HG02938 (cell line): ENCODE data around the gene ROGDI.

Experiments used
- ATAC-seq: cut with Tn5 transposase; IDR thresholded peaks from one replicate; pipeline ENCODE4 v1.9.1; 2021; ENCODE audit warnings: mild to moderate bottlenecking, moderate library complexity; ENCODE audit not compliant: unreplicated experiment

Gene ROGDI, protein sequence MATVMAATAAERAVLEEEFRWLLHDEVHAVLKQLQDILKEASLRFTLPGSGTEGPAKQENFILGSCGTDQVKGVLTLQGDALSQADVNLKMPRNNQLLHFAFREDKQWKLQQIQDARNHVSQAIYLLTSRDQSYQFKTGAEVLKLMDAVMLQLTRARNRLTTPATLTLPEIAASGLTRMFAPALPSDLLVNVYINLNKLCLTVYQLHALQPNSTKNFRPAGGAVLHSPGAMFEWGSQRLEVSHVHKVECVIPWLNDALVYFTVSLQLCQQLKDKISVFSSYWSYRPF

DNA sequence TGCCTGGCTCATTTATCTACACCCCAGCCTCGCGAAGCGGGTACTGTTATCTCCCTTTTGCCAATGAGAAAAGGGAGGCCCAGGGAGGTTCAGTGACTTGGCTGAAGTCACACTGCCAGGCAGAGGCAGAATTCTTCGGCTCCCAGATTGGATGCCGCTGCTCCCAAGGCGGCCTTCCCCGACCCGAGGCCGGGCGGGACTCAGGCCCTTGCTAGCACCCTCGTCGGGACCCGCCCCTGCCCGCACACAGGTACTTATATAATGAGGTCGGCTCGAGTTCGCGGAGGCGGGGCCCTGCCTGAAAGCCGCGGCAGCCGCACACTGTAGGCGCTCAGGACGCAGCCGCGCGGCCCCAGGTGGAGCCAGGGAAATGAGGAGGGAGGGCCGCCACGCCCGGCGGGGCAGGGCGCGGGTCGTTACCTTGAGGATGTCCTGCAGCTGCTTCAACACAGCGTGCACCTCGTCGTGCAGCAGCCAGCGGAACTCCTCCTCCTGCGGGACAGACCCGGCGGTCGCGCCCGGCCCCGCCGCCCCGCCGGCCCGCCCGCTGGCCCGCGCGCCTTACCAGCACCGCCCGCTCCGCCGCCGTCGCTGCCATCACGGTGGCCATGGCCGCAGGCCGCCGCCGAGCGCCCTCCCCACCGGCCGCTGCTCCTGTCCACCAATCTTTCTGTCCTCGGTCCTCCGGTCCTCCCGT lies at the start of gene ROGDI:
Gene ROGDI (minus strand): TSS at position 672 of the 697 bp plus-strand sequence. CDS start 62 bp downstream, at position 610.
- peak; percentile 51 for ATAC-seq

DNA sequence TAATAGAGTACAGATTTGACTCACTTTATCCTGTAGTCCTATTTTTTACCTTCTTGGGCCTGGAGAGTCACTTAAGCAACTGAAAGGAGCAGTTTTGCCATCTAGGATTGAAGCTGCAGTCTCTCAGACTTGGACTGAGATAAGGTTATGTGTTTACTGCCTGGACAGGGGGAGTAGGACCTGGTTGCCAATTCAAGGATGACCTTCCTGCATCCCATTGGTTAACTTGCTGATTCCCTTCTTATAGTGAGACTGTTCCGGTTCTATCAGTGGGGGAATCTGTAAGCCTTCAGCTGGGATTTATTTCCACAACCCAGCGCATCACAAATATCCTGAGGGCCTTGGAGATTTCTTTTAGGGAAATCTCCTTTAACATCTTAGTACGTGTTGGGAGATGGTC lies 47.8 kb upstream of the ROGDI start:
- no peak for ATAC-seq

DNA sequence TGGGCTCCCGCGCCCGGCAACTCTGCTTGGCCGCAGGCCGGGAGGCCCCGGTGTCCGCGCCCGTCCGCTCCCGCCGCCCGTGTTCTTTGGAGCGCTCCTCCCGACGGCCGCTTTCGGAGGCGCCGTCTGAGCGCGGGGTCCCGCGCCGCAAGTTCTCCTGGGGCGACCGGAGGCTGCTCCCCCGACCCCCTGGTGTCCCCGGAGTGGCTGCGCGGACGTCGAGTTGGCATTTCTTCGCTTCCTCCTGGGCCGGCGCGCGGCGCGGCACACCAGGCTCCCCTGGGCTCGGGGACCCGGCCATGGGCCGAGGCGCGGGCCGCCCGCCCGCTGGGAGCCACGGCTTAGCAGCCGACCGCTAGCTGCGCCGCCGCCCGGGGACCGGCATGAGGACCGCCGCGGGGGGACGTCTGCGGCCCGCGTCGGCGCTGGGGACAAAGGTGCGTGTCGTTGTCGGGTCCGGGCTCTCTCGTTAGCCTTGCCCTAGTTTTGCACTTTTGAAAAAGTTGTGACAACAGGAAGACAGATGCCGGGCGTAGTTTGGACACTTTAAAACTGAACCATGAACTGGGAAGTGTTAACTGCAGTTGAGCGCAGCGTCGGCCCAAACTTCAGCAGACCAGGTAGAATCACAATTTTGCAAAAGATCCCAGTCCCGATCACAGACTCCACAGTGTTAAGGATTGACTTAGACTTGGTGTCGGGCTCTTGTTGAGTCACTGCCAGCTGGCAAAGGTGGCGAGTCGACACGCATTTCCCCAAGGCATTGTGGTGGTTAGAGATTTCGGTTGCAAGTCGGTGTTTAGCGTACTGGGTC lies 45.5 kb upstream of the ROGDI start:
- peak; percentile 21 for ATAC-seq

DNA sequence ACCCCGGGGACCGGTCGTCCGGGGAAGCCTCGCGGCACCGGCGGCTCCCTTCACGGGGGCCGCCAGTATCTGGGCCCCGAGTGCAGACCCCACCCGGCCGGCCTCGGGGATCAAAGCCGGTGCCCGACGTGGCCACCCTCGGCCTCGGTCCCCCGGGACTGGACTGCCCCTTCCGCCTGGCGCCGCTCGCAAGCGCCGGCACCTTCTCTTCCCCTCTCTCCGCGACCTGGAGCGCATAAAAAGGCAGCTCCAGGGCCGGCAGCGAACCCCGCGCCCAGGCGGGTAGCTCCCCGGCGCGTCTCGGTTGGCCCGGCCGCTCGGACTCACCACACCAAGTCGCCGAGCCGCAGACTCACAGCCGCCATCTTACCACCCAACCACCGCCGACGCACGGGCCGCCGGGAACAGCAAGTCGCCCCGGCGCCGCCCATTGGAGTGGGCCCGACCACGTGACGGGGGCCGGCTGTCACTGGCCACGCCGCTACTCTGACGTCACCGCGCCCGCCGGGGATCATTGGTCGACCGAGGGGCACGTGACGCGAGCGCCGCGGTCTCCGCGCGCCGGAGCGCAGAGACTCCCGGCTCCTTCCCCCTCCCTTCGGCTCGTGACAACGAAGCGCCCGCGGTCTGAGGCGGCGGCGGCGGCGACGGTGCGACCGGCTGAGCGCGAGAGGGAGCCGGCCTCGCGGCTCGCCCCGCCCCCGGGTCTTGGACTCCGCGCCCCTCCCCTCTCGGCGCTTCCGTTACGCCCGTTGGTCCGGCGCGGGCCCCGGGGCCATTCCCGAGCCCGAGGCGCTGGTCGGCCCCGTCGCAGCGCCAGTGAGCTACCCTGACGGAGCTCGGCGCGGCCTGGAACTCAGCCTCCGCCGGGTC lies 44.7 kb upstream of the ROGDI start, which contains the start of the genes GLYR1 and UBN1:
Gene GLYR1 (minus strand): TSS at position 388 of the 873 bp plus-strand sequence. CDS start 23 bp downstream, at position 365.
Gene UBN1 (plus strand): TSS at position 581 of the 873 bp plus-strand sequence. CDS start 5,437 bp downstream, outside the sequence.
- ATAC-seq, result peak; percentile 79

DNA sequence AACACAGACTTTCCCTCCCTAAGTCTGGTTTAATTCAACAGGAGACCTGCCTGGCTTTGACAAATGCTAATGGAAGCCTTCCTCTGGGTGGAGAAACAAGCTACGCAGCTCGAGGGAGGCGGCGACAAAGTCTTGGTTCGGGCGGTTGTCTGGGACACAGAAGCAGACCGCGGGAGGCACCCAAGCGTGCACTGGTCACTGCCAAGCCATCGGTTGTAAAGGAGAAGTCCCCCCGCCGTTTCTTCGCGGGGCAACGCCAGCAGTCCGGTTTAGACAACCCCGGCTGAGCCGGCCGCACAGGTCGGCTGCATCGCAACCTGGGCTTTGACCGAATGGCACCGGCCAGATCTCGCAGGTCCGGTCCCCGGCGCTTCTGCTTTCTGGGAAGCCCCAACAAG lies 44.1 kb upstream of the ROGDI start:
- ATAC-seq, result peak; percentile 25

DNA sequence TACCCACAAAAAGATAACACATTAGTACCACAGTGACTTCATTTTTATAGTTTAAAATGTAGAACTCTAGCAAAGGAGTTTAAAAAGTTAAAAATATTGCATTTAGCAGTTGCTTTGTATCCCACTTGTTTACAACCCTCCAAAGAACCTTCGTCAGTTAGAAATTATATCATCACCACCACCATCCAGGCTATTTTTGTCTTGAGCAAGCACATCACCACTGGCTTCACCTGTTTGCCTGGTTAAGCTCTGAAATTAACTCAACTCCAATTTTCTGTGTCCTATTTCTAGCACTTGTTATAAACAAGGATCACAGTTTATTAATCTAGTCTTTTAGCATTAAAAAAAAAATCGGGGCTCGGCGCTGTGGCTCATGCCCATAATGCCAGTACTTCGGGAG lies 38.6 kb upstream of the ROGDI start:
- ATAC-seq, result no peak

DNA sequence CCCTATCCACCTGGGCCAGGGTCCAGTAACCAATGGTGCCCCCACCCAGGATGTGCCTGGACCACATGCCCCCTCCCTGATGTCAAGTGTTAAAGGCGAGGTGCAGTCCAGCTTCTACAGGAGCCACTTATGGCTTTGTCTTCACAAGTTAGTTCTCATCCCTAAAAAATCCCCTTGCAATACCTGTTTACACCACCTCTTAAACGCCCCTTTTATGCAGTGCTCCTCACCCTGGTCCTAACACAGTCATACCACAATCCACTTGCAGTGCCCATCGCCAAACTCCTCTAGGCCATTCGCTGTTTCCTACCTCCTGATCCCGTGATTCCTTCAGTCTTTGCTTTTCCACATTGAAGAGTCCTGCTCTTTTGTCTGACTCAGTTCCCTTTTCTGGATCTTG lies 37.5 kb upstream of the ROGDI start:
- ATAC-seq, result no peak

DNA sequence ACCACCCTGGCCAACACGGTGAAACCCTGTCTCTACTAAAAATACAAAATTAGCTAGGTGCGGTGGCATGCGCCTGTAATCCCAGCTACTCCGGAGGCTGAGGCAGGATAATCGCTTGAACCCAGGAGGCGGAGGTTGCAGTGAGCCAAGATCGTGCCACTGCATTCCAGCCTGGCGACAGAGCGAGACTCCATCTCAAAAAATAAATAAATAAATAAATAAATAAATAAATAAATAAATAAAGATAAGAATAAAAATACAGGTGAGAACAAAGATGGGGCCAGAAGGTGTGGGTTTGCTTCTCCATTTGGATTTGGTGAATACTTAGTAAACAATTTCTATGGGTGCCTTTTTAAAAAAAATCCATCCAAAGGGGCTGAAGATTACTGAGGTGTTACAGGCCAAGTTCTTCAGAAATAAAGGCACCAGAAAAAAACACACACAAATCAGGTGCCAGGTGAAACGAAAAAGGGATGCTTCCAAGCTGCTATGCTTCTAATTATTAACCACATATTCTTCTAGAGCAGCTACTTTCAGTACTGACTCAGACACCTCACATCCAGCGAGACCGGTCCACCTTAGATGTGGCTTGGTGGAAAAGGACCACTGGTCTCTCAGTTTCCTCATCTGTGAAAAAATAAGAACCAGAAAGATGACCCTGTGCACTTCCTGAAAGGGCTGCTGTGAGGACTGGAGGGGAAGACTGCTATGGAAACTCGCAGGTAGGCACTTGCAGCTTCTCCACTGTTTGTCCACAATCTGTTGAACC lies 35.5 kb upstream of the ROGDI start:
- no peak for ATAC-seq

DNA sequence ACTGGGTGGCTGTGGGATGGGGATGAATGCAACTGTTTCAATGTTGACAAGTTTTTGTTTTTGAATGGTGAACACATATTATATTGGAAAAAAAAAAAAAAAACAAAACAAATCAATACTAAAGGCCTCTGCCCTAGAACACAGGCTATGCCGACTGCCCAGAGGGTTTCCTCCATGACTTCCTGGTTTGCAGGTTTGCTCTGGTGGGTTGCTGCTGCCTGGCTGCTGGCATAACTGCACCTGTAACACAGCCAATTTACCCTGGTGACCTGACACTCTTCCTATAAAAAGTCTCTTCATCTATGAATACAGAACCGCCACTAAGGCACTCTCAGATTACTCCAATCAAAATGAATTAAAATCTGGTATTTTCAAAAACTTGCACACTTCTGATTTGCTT lies 34.3 kb upstream of the ROGDI start:
- ATAC-seq, result no peak

DNA sequence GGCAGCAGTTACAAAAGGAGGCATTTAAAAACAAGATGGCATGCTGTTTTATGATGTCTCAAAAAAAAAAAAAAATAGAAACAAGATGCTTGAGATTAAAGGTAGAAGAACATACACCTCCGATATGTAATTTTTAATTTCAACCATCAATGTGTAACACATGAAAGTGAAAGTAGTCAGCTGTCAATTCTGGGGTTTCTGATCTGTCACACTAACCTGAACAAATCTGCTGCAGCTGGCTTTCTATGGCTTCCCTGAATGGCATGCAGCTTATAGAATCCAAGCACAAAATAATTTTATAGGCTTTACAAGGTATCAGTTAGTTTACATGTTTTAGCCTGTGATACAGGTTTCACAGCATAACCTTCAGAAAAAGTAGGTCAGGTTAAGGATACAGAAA lies 31.2 kb upstream of the ROGDI start:
- no peak for ATAC-seq

DNA sequence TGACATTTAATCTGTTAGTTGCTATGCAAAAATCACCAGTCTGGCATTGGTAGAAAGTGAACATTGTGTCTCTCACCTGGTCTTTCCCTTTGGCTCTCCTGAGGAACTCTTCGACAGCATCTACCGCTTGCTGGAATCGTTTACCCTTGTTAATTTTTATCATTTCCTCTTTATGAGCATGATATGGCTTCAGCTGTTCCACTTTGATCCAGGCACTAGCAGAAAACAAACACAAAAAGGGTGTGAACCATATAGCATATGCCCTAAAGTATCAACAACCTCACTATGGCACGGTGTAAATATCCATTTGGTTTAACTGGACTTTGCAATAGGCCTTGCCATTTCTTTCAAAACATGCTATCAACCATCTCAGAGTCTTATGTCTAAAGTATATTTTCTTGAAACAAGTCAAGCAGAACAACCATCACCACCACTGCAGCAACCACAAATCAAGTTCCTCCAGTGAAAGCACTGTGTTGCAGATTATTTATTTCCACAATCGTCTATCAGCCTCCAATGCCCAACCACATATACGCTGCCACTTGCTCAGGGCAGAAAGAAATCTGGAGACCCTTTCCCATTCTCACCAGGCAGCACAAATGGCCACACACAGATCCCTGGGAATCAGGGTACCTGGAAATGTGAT lies 30.4 kb upstream of the ROGDI start:
- ATAC-seq, result no peak

DNA sequence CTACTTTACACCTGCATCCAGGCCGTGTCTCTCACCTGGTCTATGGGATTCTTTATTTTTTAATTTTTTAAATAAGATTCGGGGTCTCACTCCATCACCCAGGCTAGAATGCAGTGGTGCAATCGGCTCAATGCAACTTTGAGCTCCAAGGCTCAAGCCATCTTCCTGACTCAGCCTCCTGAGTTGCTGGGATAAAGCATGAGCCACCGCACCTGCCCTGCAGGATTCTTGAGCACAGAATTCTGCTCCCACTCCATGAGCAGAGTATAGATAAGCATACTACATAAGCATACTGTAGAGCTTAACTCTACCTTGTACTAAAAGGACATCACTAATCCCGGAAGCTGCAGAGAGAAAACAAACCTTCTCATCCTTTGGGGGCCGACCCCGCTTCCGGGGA lies 29.2 kb upstream of the ROGDI start:
- ATAC-seq, result no peak

DNA sequence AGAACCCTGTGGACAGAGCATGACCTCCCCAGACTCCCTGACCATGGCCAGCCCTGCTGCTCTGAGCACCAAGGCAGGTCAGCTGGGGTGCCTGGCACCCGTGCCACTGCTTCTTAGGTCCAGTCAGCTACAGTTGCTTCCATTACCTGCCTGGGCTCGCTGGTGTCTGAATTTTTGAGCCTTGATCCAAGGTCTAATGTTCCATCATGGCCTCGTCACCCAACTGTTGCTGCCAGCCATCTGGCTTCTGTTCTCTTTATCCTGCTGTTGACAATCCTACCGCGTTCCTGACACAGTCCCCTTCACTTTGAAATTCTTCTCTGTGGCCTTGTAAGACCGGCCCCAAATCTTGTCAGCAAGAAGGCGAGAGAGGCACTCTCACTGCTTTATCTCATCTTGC lies 28.0 kb upstream of the ROGDI start:
- ATAC-seq, result no peak

DNA sequence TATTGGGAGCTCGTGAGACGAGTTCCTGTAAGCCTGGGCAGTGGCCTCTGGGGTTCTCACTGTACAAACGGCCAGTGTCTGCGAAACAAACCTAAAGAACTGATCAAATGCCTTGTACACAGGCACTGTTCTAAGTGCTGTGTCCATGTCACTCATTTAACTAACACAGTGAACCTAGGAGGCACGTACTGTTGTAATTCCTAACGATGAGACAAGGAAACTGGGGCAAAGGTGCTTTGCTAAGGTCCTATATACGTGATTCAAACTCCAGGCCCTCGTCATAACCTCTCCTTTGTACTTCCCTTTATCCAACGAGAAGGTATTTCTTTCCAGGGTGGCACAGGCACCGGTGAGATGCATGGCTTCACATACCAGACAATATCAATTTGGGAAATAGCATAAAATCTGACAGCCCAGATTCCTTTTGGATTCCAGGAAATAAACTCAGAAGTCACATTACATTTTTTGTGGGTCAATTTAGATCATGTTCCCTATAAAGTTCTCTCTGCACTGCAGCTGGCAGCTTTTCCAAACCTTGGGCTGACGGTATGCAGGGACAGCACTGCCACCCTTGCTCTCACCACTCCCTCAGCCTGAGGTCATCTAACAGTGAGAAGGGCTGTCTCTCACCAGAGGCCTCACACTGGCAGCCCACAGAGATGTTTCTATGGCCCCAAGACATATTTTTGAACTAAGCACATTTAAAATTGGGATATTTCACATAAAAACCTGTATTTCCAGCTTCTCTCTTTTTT lies 26.3 kb upstream of the ROGDI start:
- ATAC-seq, result no peak

DNA sequence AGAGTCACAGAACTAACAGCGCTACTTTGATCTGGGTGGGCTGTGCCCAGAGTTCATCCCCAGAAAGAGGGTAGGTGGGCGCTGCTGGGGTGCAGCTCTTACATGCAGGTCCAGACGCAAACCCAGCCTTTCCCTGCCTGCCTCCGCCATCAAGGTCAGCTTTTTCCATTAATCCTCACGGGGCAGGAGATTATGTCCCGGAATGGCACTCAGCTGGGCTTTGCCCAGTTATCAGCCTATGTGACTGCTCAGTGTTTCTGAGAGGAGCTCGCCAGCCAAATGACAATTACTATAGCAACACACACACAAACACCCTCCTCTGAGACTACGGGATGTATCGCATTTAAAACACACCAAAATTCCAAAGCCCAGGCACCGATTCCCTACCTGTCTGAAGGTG lies 24.5 kb upstream of the ROGDI start:
- ATAC-seq, result no peak

DNA sequence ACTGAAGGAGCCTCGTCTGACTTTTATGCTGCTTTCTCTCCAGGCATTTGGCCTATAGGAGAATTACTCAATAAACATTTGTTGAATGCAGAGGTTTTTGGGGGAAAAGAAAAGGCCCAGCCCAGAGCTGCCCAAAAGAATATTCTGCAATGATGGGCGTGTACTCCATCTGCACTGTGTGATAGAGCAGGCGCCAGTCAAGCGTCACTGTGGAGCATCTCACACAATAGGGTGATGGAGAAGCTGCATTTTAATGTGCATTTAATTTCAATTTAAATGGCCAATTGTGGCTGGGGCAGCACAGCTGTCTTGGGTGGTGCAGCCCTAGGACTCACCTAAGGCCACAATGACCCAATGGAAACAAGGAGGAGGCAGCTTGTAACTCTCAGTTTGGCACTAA lies 24.1 kb upstream of the ROGDI start:
- no peak for ATAC-seq

DNA sequence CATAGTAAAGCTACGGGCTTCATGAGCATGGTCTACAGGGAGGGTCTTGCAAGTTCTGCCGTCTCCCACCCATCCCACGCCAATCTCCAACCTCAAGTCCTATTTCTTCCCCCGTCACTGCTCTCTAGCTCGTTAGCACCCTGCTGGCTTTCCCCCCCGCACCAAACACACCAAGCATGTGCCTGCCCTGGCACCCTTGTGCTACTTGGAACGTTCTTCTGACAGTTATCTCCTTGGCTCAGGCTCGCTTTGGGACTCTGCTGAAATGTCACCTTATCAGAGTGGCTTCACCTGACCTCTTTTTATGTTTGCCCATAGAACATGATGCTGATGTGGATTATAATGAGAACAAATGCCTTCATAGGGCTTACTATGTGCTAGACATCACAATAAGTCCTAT lies 22.8 kb upstream of the ROGDI start:
- no peak for ATAC-seq

DNA sequence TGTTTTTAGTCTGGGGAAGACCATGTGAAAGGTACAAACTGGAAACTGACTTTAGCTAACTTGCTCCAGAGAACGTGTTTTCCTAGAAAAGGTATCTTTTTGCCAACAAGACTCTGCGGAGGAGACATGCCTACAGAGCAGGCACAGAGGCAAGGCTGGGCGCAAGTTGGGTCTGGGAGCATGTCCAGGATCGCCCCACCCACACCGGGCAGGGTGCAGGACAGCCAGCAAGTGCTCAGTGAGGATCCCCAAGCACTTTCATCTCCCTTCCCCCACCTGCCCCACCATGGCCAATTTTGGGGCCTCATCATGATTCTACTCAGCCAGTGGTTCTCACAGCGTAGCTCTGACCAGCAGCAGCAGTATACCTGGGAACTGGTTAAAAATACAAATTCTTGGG lies 18.2 kb upstream of the ROGDI start:
- ATAC-seq, result no peak
